ENCODE results near the gene DPP3.

- TF ChIP-seq CTCF (IDR thresholded peaks at IDR 0.05; ENCODE audit: low read length) (no peak), EZH2 (optimal IDR thresholded peaks at IDR 0.05; ENCODE audit: low read depth, low read length) (no peak)
Observed at GRCh38 chr11:66473608-66474515, 6.4 kb upstream of the DPP3 start.
